ENCODE measurements around the gene B3GAT1.
A peak's percentile ranks its signal among the peaks of the same experiment; 100 is the strongest.
"Not testable (repeated sequence)": the region's sequence is repeated elsewhere in the genome, so short reads cannot be mapped to it uniquely, and the experiment has no call there.

The B3GAT1 gene, protein sequence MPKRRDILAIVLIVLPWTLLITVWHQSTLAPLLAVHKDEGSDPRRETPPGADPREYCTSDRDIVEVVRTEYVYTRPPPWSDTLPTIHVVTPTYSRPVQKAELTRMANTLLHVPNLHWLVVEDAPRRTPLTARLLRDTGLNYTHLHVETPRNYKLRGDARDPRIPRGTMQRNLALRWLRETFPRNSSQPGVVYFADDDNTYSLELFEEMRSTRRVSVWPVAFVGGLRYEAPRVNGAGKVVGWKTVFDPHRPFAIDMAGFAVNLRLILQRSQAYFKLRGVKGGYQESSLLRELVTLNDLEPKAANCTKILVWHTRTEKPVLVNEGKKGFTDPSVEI

GRCh38 chr11:134412203-134413042 lies at the start of gene B3GAT1:
Gene B3GAT1 (minus strand): TSS chr11:134412242. CDS start chr11:134387659, 24,583 bp downstream.
- H3K27ac Mint-ChIP-seq, result no peak within 1 kb of the TSS
- ATAC-seq, result no peak

GRCh38 chr11:134461621-134462020 lies 49.6 kb upstream of the B3GAT1 start:
- no peaks in the 10 kb centered on the region for H3K36me3 Mint-ChIP-seq
- H3K4me1 Mint-ChIP-seq, result no peaks in the 10 kb centered on the region
- H3K27ac Mint-ChIP-seq, result no peak overlapping the region
- peaks cover 9% of the 10 kb centered on the region for H3K9me3 Mint-ChIP-seq
- peaks cover 12% of the 10 kb centered on the region for H3K27me3 Mint-ChIP-seq
- no peak overlapping the region for H3K4me3 Mint-ChIP-seq
- no peak for ATAC-seq

More at GRCh38 chr11:134412203-134413042, at the start of gene B3GAT1:
- peaks cover 78% of the 10 kb centered on the region for H3K27me3 Mint-ChIP-seq
- H3K4me1 Mint-ChIP-seq, result peaks cover 33% of the 10 kb centered on the region
- H3K4me3 Mint-ChIP-seq, result peak within 1 kb of the TSS; percentile 52
- H3K9me3 Mint-ChIP-seq, result no peaks in the 10 kb centered on the region
- H3K36me3 Mint-ChIP-seq, result no peaks in the 10 kb centered on the region

- no peaks in the 10 kb centered on the region for H3K36me3 Mint-ChIP-seq
- peaks cover 9% of the 10 kb centered on the region for H3K27me3 Mint-ChIP-seq
- no peak overlapping the region for H3K27ac Mint-ChIP-seq
- H3K4me1 Mint-ChIP-seq, result no peaks in the 10 kb centered on the region
- H3K9me3 Mint-ChIP-seq, result peaks cover 9% of the 10 kb centered on the region
- no peak for ATAC-seq
- no peak overlapping the region for H3K4me3 Mint-ChIP-seq
Observed at GRCh38 chr11:134460881-134461280, 48.8 kb upstream of the B3GAT1 start.

DNA sequence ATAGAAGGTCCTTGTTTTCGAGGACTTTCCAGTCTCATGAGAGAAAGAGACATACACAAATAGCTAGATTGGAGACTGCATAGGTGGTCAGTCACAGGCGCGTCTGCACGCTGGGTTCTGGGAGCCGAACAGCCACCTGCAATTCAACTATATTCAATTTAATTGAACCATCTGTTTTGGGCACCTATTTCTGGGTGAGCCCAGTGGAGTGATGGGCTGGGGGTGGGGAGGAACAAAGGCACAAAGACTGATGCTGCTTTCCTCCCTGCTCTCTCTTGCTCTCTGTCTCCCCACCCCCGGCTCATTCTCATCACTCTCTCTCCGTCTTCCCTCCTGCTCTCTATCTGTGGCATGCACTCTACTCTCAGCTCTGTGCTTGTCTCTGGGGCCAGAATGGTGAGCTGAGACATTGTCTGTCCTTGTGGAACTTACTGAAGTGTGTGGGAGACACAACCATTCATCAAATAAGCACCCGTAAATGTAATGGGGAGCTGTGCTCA lies 48.1 kb upstream of the B3GAT1 start:
- Mint-ChIP-seq H3K27ac (no peak overlapping the region), H3K36me3 (no peaks in the 10 kb centered on the region), H3K4me1 (no peaks in the 10 kb centered on the region), H3K9me3 (peaks cover 9% of the 10 kb centered on the region), H3K27me3 (peaks cover 9% of the 10 kb centered on the region), H3K4me3 (no peak overlapping the region)
- no peak for ATAC-seq

- ATAC-seq, result no peak
- H3K27me3 Mint-ChIP-seq, result peaks cover 5% of the 10 kb centered on the region
- H3K4me3 Mint-ChIP-seq, result no peak overlapping the region
- no peaks in the 10 kb centered on the region for H3K36me3 Mint-ChIP-seq
- H3K4me1 Mint-ChIP-seq, result no peaks in the 10 kb centered on the region
- H3K27ac Mint-ChIP-seq, result no peak overlapping the region
- H3K9me3 Mint-ChIP-seq, result peaks cover 9% of the 10 kb centered on the region
Observed at GRCh38 chr11:134459246-134460061, 47.4 kb upstream of the B3GAT1 start.

- H3K27ac Mint-ChIP-seq, H3K4me1 Mint-ChIP-seq, ATAC-seq, H3K9me3 Mint-ChIP-seq, H3K4me3 Mint-ChIP-seq, H3K36me3 Mint-ChIP-seq: not testable (repeated sequence)
- H3K27me3 Mint-ChIP-seq, result peaks cover 12% of the 10 kb centered on the region
Observed at GRCh38 chr11:134457411-134458007, 45.5 kb upstream of the B3GAT1 start.

DNA sequence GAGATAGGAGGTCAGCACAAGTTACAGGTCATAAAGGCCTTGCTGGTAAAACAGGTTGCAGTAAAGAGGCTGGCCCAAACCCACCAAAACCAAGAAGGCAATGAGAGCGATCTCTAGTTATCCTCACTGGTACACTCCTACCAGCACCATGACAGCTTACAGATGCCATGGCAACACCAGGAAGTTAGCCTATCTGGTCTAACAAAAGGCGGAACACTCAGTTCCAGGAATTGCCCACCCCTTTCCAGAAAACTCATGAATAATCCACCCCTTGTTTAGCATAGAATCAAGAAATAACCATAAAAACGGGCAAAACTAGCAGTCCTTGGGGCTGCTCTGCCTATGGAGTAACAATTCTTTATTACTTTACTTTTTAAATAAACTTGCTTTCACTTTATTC lies 43.5 kb upstream of the B3GAT1 start:
- no peak for ATAC-seq
- no peak overlapping the region for H3K27ac Mint-ChIP-seq
- H3K9me3 Mint-ChIP-seq, result peaks cover 9% of the 10 kb centered on the region

GRCh38 chr11:134454146-134454690 lies 42.2 kb upstream of the B3GAT1 start:
- no peak for ATAC-seq
- no peaks in the 10 kb centered on the region for H3K4me1 Mint-ChIP-seq

More for the DNA sequence above, 43.5 kb upstream of the B3GAT1 start:
- Mint-ChIP-seq H3K4me1 (no peaks in the 10 kb centered on the region), H3K27me3 (peaks cover 12% of the 10 kb centered on the region), H3K4me3 (no peak overlapping the region), H3K36me3 (no peaks in the 10 kb centered on the region)

GRCh38 chr11:134453441-134453840 lies 41.4 kb upstream of the B3GAT1 start:
- peaks cover 12% of the 10 kb centered on the region for H3K27me3 Mint-ChIP-seq
- H3K36me3 Mint-ChIP-seq, result no peaks in the 10 kb centered on the region
- H3K9me3 Mint-ChIP-seq, result peaks cover 5% of the 10 kb centered on the region
- H3K4me3 Mint-ChIP-seq, result no peak overlapping the region
- no peak overlapping the region for H3K27ac Mint-ChIP-seq
- ATAC-seq, result no peak
- H3K4me1 Mint-ChIP-seq, result no peaks in the 10 kb centered on the region

More at GRCh38 chr11:134454146-134454690, 42.2 kb upstream of the B3GAT1 start:
- Mint-ChIP-seq H3K27me3 (peaks cover 12% of the 10 kb centered on the region), H3K4me3 (no peak overlapping the region), H3K27ac (no peak overlapping the region), H3K9me3 (peaks cover 9% of the 10 kb centered on the region), H3K36me3 (no peaks in the 10 kb centered on the region)

DNA sequence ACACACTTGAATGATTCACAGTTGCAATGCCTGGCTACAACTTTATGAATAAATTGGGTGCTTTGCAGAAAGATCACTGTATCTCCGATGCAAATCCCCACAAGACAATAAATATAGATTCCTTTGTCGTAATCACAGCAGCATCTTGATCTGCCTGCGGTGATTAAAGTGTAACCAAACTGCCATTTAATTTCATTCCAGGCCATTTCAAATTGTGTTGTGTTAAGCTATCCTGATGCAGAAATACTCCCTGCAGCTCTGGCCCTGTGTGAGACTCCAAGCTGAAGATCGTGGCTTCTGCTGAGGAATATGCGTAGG lies 40.8 kb upstream of the B3GAT1 start:
- H3K27ac Mint-ChIP-seq, result no peak overlapping the region
- H3K9me3 Mint-ChIP-seq, result peaks cover 3% of the 10 kb centered on the region
- no peaks in the 10 kb centered on the region for H3K36me3 Mint-ChIP-seq
- H3K4me3 Mint-ChIP-seq, result no peak overlapping the region
- peaks cover 12% of the 10 kb centered on the region for H3K27me3 Mint-ChIP-seq
- ATAC-seq, result no peak
- no peaks in the 10 kb centered on the region for H3K4me1 Mint-ChIP-seq

- Mint-ChIP-seq H3K4me1 (no peaks in the 10 kb centered on the region), H3K36me3 (no peaks in the 10 kb centered on the region), H3K27me3 (peaks cover 12% of the 10 kb centered on the region), H3K4me3 (no peak overlapping the region), H3K27ac (no peak overlapping the region), H3K9me3 (peaks cover 2% of the 10 kb centered on the region)
- ATAC-seq, result no peak
Observed at GRCh38 chr11:134452026-134452837, 40.2 kb upstream of the B3GAT1 start.

- Mint-ChIP-seq H3K27ac (no peak overlapping the region), H3K27me3 (peaks cover 12% of the 10 kb centered on the region), H3K36me3 (no peaks in the 10 kb centered on the region), H3K9me3 (no peaks in the 10 kb centered on the region), H3K4me3 (no peak overlapping the region), H3K4me1 (no peaks in the 10 kb centered on the region)
- ATAC-seq, result no peak
Observed at GRCh38 chr11:134450186-134450585, 38.1 kb upstream of the B3GAT1 start.

DNA sequence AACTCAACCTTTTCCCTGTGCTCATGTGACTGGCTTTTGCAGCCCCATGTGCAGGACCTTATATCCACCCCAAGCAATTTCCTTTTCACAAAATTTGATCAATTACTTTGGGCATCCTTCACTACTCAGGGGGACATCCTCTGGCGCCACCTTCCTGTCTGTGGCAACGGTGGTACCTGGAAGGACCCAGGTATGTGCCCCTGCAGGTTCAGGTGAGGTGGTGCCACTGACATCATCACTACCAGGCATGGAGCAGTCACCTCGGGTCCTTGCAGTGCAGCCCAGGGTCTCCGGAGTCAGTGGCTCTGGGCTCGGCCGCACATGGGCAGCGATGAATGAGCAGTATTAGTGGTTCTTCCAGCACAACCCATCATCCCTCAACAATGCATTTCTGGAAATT lies 37.7 kb upstream of the B3GAT1 start:
- Mint-ChIP-seq H3K36me3 (no peaks in the 10 kb centered on the region), H3K4me3 (no peak overlapping the region), H3K27ac (no peak overlapping the region), H3K9me3 (no peaks in the 10 kb centered on the region), H3K4me1 (no peaks in the 10 kb centered on the region), H3K27me3 (peaks cover 12% of the 10 kb centered on the region)
- no peak for ATAC-seq

DNA sequence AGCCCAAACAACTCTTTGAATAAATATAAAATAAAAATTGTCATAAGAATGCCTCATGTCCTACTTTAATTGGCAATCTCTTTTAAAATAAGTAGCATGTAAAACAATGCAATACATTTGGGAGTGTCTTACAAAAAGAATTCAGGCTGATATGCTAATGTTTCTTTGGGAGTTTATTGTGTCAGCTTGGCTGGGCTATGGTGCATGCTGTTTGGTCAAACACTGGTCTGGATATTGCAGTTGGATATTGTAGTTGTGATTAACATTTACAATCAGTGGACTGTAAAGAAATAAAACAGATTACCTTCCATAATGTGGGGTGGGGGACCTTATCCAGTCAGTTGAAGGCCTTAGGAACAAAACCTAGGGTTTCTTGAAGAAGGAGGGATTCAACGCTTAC lies 37.0 kb upstream of the B3GAT1 start:
- no peak for ATAC-seq
- H3K4me3 Mint-ChIP-seq, result no peak overlapping the region
- peaks cover 12% of the 10 kb centered on the region for H3K27me3 Mint-ChIP-seq
- no peaks in the 10 kb centered on the region for H3K4me1 Mint-ChIP-seq
- no peak overlapping the region for H3K27ac Mint-ChIP-seq
- no peaks in the 10 kb centered on the region for H3K9me3 Mint-ChIP-seq
- H3K36me3 Mint-ChIP-seq, result no peaks in the 10 kb centered on the region

Data from stimulated activated memory B cell treated with anti-CD40 and anti-IgM and Interleukin-4, amounts not matched to agents 10 μg/mL and 1 μg/mL and 100 μg/mL, for 72 hours (primary cell).